Measurements from ENCODE around the gene PLK5. TPM values are rescaled to one million over a fixed set of nuclear protein-coding genes. Genes with fewer than 3 reads are reported as not detected.

The PLK5 gene
- total RNA-seq, 1 experiment from 2014 or later = 1.4 TPM

DNA sequence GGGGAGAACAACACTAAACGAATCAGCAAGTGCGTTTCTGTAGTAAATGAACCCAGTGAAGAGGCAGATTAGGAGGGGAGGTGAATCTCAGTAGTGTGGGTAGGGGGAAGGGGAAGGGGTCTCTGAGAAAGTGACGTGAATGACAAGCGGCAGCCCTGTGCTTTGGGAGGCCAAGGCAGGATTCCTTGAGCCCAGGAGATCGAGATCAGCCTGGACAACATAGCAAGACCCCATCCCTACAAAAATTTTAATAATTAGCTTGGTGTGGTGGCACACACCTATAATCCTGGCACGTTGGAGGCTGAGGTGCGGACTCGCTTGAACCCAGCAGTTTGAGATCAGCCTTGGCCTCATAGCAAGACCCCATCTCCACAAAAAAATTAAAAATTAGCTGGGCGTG lies 8.1 kb downstream of the PLK5 start:
- H3K36me3 Mint-ChIP-seq = no peaks in the 10 kb centered on the region
- TF ChIP-seq ZNF138 (CRISPR knock-in tag; conservative IDR thresholded peaks at IDR 0.05) = no peak
- TF ChIP-seq, protein P1, sequence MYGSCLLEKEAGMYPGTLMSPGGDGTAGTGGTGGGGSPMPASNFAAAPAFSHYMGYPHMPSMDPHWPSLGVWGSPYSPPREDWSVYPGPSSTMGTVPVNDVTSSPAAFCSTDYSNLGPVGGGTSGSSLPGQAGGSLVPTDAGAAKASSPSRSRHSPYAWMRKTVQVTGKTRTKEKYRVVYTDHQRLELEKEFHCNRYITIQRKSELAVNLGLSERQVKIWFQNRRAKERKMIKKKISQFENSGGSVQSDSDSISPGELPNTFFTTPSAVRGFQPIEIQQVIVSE (CRISPR knock-in tag; IDR thresholded peaks at IDR 0.05; ENCODE audit: borderline replicate concordance) = no peak
- CTCF ChIA-PET = no interaction called here
- H3K27me3 Mint-ChIP-seq (ENCODE audit: low read depth) = no peaks in the 10 kb centered on the region
- POLR2A ChIA-PET = no interaction called here
- no peak overlapping the region for H3K4me3 Mint-ChIP-seq
- no peak overlapping the region for H3K27ac Mint-ChIP-seq
- ATAC-seq = no peak
- no peaks in the 10 kb centered on the region for H3K4me1 Mint-ChIP-seq
- DNase-seq (ENCODE audit: low spot score) = no peak
- no peaks in the 10 kb centered on the region for H3K9me3 Mint-ChIP-seq

DNA sequence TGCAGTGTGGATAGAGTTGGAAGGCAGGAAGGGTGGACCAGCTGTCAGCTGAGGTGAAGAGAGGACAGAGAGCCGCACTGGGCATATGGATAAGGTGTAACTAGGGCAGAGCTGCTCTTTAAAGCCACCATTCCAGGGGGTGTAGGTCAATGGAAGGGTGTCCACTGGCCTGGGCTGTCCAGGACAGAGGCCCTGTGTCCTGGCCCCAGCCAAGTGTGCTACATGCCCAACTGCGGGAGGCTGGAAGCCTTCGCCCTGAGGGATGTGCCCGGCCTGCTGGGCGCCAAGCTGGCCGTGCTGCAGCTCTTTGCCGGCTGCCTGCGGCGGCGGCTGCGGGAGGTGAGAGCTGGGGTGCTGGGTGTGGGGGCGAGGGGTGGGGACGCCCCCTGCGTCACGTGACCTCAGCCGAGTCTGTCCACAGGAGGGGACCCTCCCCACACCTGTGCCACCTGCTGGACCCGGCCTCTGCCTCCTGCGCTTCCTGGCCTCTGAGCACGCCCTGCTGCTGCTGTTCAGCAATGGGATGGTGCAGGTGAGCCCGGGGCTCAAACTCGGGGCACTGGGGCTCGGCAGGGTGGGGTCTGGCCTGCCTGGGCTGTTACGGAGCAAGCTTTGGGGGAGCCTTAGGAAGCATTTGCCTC lies 9.8 kb downstream of the PLK5 start:
- ATAC-seq = no peak

DNA sequence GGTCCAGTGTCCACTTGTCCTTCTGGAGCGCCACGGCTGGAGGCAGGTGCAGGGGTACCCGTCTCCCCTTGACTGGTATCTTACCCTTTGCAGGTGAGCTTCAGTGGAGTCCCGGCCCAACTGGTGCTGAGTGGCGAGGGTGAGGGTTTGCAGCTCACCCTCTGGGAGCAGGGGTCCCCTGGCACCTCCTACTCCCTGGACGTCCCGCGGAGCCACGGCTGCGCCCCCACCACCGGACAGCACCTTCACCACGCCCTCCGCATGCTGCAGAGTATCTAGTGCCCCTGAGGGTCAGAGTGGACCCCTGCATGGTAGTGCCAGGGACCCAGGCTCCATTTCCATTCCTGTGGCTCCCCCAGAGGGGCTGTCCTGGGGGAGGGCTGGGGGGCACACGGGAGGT lies 11.1 kb downstream of the PLK5 start:
- ChIA-PET CTCF (interaction anchor here (0.5 to 2.8 kb wide), 2 partner anchors 11 to 64 kb away, joined by 4 to 13 read pairs; no protein-coding TSS in a partner anchor), POLR2A (no interaction called here)
- Mint-ChIP-seq H3K4me1 (no peaks in the 10 kb centered on the region), H3K36me3 (no peaks in the 10 kb centered on the region), H3K9me3 (no peaks in the 10 kb centered on the region), H3K27ac (no peak overlapping the region), H3K27me3 (ENCODE audit: low read depth) (no peaks in the 10 kb centered on the region), H3K4me3 (no peak overlapping the region)
- DNase-seq (ENCODE audit: low spot score) (no peak), ATAC-seq (no peak)
- TF ChIP-seq ZBTB21 (CRISPR knock-in tag; IDR thresholded peaks at IDR 0.05; ENCODE audit: borderline replicate concordance) = no peak
- TF ChIP-seq, protein P2, sequence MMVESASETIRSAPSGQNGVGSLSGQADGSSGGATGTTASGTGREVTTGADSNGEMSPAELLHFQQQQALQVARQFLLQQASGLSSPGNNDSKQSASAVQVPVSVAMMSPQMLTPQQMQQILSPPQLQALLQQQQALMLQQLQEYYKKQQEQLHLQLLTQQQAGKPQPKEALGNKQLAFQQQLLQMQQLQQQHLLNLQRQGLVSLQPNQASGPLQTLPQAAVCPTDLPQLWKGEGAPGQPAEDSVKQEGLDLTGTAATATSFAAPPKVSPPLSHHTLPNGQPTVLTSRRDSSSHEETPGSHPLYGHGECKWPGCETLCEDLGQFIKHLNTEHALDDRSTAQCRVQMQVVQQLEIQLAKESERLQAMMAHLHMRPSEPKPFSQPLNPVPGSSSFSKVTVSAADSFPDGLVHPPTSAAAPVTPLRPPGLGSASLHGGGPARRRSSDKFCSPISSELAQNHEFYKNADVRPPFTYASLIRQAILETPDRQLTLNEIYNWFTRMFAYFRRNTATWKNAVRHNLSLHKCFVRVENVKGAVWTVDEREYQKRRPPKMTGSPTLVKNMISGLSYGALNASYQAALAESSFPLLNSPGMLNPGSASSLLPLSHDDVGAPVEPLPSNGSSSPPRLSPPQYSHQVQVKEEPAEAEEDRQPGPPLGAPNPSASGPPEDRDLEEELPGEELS (CRISPR knock-in tag; IDR thresholded peaks at IDR 0.05) = no peak
- TF ChIP-seq, protein P3, sequence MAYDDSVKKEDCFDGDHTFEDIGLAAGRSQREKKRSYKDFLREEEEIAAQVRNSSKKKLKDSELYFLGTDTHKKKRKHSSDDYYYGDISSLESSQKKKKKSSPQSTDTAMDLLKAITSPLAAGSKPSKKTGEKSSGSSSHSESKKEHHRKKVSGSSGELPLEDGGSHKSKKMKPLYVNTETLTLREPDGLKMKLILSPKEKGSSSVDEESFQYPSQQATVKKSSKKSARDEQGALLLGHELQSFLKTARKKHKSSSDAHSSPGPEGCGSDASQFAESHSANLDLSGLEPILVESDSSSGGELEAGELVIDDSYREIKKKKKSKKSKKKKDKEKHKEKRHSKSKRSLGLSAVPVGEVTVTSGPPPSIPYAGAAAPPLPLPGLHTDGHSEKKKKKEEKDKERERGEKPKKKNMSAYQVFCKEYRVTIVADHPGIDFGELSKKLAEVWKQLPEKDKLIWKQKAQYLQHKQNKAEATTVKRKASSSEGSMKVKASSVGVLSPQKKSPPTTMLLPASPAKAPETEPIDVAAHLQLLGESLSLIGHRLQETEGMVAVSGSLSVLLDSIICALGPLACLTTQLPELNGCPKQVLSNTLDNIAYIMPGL (CRISPR knock-in tag; IDR thresholded peaks at IDR 0.05) = no peak
- TF ChIP-seq, protein P4, sequence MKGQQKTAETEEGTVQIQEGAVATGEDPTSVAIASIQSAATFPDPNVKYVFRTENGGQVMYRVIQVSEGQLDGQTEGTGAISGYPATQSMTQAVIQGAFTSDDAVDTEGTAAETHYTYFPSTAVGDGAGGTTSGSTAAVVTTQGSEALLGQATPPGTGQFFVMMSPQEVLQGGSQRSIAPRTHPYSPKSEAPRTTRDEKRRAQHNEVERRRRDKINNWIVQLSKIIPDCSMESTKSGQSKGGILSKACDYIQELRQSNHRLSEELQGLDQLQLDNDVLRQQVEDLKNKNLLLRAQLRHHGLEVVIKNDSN (CRISPR knock-in tag; IDR thresholded peaks at IDR 0.05) = no peak
- TF ChIP-seq, protein P5, sequence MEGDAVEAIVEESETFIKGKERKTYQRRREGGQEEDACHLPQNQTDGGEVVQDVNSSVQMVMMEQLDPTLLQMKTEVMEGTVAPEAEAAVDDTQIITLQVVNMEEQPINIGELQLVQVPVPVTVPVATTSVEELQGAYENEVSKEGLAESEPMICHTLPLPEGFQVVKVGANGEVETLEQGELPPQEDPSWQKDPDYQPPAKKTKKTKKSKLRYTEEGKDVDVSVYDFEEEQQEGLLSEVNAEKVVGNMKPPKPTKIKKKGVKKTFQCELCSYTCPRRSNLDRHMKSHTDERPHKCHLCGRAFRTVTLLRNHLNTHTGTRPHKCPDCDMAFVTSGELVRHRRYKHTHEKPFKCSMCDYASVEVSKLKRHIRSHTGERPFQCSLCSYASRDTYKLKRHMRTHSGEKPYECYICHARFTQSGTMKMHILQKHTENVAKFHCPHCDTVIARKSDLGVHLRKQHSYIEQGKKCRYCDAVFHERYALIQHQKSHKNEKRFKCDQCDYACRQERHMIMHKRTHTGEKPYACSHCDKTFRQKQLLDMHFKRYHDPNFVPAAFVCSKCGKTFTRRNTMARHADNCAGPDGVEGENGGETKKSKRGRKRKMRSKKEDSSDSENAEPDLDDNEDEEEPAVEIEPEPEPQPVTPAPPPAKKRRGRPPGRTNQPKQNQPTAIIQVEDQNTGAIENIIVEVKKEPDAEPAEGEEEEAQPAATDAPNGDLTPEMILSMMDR (IDR thresholded peaks at IDR 0.05) = no peak

More for the DNA sequence above, 9.8 kb downstream of the PLK5 start:
- H3K27ac Mint-ChIP-seq = no peak overlapping the region
- H3K4me3 Mint-ChIP-seq = no peak overlapping the region
- TF ChIP-seq, protein P6, sequence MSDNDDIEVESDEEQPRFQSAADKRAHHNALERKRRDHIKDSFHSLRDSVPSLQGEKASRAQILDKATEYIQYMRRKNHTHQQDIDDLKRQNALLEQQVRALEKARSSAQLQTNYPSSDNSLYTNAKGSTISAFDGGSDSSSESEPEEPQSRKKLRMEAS (CRISPR knock-in tag; IDR thresholded peaks at IDR 0.05) = no peak
- TF ChIP-seq, protein P7, sequence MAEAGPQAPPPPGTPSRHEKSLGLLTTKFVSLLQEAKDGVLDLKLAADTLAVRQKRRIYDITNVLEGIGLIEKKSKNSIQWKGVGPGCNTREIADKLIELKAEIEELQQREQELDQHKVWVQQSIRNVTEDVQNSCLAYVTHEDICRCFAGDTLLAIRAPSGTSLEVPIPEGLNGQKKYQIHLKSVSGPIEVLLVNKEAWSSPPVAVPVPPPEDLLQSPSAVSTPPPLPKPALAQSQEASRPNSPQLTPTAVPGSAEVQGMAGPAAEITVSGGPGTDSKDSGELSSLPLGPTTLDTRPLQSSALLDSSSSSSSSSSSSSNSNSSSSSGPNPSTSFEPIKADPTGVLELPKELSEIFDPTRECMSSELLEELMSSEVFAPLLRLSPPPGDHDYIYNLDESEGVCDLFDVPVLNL (CRISPR knock-in tag; IDR thresholded peaks at IDR 0.05; ENCODE audit: borderline replicate concordance, low read depth) = no peak
- no peak for TF ChIP-seq ZNF671 (CRISPR knock-in tag; IDR thresholded peaks at IDR 0.05)
- TF ChIP-seq, protein P4 (CRISPR knock-in tag; IDR thresholded peaks at IDR 0.05) = no peak
- no peak for TF ChIP-seq ESRRA (CRISPR knock-in tag; IDR thresholded peaks at IDR 0.05; ENCODE audit: borderline replicate concordance)
- no peak for TF ChIP-seq ZNF317 (CRISPR knock-in tag; IDR thresholded peaks at IDR 0.05; ENCODE audit: borderline replicate concordance, low read depth)
- TF ChIP-seq, protein P8, sequence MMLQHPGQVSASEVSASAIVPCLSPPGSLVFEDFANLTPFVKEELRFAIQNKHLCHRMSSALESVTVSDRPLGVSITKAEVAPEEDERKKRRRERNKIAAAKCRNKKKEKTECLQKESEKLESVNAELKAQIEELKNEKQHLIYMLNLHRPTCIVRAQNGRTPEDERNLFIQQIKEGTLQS (CRISPR knock-in tag; conservative IDR thresholded peaks at IDR 0.05) = no peak
- TF ChIP-seq ELF4 (CRISPR knock-in tag; IDR thresholded peaks at IDR 0.05; ENCODE audit: low read depth) = no peak
- no peak for TF ChIP-seq TEAD1 (CRISPR knock-in tag; IDR thresholded peaks at IDR 0.05)
- TF ChIP-seq ZNF263 (CRISPR knock-in tag; IDR thresholded peaks at IDR 0.05; ENCODE audit: low read depth) = no peak
- no peak for TF ChIP-seq ZNF416 (CRISPR knock-in tag; IDR thresholded peaks at IDR 0.05)
- TF ChIP-seq MXD4 (CRISPR knock-in tag; IDR thresholded peaks at IDR 0.05; ENCODE audit: borderline replicate concordance) = no peak
- no peak for TF ChIP-seq RELA (CRISPR knock-in tag; IDR thresholded peaks at IDR 0.05; ENCODE audit: borderline replicate concordance)
- TF ChIP-seq, protein P9, sequence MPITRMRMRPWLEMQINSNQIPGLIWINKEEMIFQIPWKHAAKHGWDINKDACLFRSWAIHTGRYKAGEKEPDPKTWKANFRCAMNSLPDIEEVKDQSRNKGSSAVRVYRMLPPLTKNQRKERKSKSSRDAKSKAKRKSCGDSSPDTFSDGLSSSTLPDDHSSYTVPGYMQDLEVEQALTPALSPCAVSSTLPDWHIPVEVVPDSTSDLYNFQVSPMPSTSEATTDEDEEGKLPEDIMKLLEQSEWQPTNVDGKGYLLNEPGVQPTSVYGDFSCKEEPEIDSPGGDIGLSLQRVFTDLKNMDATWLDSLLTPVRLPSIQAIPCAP (CRISPR knock-in tag; IDR thresholded peaks at IDR 0.05) = no peak
- no peak for TF ChIP-seq ZBTB21 (CRISPR knock-in tag; IDR thresholded peaks at IDR 0.05; ENCODE audit: borderline replicate concordance)
- TF ChIP-seq JAZF1 (CRISPR knock-in tag; IDR thresholded peaks at IDR 0.05) = no peak
- H3K36me3 Mint-ChIP-seq = no peaks in the 10 kb centered on the region
- ChIA-PET POLR2A (interaction anchor here (0.6 kb wide), 1 partner anchor 58 kb away, joined by 4 read pairs; no protein-coding TSS in a partner anchor), CTCF (interaction anchor here (1.2 to 1.5 kb wide), 2 partner anchors 13 to 293 kb away, joined by 3 to 4 read pairs; no protein-coding TSS in a partner anchor)
- no peak for DNase-seq (ENCODE audit: low spot score)
- no peaks in the 10 kb centered on the region for H3K9me3 Mint-ChIP-seq
- H3K27me3 Mint-ChIP-seq (ENCODE audit: low read depth) = no peaks in the 10 kb centered on the region
- no peaks in the 10 kb centered on the region for H3K4me1 Mint-ChIP-seq
